MM.1S (cell line): Measurements from ENCODE around the gene UBTD1.

Source experiments
- EZH2 ChIP-seq: fragments of 300-600 bp; sonication (generic); optimal IDR thresholded peaks from 2 replicates; pipeline ENCODE3; 2017; ENCODE audit warnings: low read depth, mild to moderate bottlenecking, antibody characterized with exemption, low read length, mixed read lengths
- EZH2phosphoT487 ChIP-seq: fragments of 300-600 bp; sonication (generic); IDR thresholded peaks from 2 replicates; pipeline ENCODE4 v1.6.1; 2018; ENCODE audit warnings: antibody characterized with exemption, low read length
- TF ChIP-seq, protein P1 (sequence below): fragments of 300-600 bp; sonication (generic); IDR thresholded peaks from 2 replicates; pipeline ENCODE4 v1.5.1; 2016; ENCODE audit warnings: antibody characterized with exemption, low read length, mixed read lengths

GRCh38 chr10:97564776-97565175 is 66.1 kb downstream of the UBTD1 start:
- TF ChIP-seq, protein P1, sequence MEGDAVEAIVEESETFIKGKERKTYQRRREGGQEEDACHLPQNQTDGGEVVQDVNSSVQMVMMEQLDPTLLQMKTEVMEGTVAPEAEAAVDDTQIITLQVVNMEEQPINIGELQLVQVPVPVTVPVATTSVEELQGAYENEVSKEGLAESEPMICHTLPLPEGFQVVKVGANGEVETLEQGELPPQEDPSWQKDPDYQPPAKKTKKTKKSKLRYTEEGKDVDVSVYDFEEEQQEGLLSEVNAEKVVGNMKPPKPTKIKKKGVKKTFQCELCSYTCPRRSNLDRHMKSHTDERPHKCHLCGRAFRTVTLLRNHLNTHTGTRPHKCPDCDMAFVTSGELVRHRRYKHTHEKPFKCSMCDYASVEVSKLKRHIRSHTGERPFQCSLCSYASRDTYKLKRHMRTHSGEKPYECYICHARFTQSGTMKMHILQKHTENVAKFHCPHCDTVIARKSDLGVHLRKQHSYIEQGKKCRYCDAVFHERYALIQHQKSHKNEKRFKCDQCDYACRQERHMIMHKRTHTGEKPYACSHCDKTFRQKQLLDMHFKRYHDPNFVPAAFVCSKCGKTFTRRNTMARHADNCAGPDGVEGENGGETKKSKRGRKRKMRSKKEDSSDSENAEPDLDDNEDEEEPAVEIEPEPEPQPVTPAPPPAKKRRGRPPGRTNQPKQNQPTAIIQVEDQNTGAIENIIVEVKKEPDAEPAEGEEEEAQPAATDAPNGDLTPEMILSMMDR, result no peak
- TF ChIP-seq EZH2 (no peak), EZH2phosphoT487 (no peak)
